Measurements from ENCODE around the gene ZNF3. TPM values are rescaled to one million over a fixed set of nuclear protein-coding genes. Genes with fewer than 3 reads are reported as not detected.

The ZNF3 gene
- total RNA-seq, 1 experiment from 2014 or later, result 35.2 TPM

DNA sequence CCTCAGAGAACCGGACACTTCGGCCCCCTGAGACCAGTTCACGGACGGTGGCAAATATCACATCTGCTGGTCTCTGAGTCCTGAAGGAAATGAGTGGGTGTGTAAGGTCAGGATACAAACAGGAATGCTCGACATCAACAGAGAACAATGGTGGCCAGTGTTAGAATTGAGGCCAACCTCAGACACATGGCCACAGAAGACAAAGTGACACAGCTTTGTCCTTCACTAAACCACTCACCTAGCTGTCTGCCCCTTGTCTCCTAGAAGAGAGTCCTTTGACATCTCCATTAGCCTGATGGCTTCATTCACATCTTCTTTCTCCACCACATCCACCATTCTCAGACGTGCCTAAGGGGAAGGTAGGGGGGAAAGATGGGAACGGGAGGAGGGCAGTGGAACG lies 11.5 kb upstream of the ZNF3 start:
- peak; percentile 34 for DNase-seq (ENCODE audit: low read depth, low spot score)
- in situ Hi-C loops (cut with HindIII; ENCODE audit: low pct_unique_long_range_greater_than_20kb, low sequenced_read_pairs), result no loop called here

DNA sequence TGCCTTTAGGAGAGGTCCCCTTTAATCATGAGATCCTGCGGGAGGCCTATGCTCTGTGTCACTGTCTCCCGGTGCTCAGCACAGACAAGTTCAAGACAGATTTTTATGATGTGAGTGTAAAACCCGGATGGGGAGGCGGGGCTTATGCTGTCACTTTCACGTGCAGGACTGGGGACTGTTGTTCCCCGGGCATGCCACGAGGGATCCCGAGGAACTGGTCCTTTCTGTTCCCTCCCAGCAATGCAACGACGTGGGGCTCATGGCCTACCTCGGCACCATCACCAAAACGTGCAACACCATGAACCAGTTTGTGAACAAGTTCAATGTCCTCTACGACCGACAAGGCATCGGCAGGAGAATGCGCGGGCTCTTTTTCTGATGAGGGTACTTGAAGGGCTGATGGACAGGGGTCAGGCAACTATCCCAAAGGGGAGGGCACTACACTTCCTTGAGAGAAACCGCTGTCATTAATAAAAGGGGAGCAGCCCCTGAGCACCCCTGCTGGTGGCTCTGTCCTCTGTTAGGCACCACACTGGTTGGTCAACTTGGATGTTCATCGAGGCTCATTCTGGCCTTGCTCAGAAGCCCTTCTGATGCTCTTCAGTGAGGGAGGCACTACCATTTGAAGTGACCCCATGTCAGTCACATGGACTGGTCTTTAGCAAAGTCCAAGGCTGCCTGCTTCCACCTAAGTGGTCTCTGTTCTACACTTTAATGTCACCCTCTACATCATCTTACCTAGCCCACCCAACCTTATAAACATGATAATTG lies 10.1 kb upstream of the ZNF3 start:
- peak; percentile 34 for DNase-seq (ENCODE audit: low read depth, low spot score)
- in situ Hi-C loops (cut with HindIII; ENCODE audit: low pct_unique_long_range_greater_than_20kb, low sequenced_read_pairs), result no loop called here

DNA sequence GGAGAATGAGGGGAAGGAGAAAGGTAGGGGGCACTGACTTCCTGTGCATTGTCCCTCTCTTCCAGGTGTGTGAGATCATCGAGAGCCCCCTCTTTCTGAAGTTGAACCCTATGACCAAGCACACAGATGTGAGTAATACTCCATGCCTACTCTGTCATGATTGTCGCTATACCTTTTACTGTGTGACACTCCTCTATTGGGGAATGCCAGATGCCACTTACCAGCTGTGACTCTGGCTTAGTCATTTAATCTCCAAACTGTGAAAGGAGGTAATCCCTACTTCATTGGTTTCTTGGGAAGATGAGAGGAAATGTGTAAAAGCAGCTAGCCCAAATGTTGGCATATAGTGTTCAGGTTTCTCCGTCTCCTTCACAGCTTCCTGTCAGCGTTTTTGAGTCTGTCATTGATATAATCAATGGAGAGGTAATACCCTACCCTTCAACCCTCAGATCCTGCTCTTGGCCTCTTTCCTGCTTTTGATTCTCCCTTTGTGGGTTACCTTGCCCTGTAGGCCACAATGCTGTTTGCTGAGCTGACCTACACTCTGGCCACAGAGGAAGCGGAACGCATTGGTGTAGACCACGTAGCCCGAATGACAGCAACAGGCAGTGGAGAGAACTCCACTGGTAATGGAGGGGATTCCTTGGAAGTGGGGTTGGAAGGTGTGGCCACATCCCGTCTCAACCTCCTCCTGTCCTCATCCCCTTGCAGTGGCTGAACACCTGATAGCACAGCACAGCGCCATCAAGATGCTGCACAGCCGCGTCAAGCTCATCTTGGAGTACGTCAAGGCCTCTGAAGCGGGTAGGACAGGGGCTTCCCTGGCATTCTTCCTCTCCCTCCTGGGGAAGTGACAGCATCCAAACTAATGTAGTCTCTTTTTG lies 9.2 kb upstream of the ZNF3 start:
- in situ Hi-C loops (cut with HindIII; ENCODE audit: low pct_unique_long_range_greater_than_20kb, low sequenced_read_pairs), result no loop called here
- DNase-seq (ENCODE audit: low read depth, low spot score), result no peak

DNA sequence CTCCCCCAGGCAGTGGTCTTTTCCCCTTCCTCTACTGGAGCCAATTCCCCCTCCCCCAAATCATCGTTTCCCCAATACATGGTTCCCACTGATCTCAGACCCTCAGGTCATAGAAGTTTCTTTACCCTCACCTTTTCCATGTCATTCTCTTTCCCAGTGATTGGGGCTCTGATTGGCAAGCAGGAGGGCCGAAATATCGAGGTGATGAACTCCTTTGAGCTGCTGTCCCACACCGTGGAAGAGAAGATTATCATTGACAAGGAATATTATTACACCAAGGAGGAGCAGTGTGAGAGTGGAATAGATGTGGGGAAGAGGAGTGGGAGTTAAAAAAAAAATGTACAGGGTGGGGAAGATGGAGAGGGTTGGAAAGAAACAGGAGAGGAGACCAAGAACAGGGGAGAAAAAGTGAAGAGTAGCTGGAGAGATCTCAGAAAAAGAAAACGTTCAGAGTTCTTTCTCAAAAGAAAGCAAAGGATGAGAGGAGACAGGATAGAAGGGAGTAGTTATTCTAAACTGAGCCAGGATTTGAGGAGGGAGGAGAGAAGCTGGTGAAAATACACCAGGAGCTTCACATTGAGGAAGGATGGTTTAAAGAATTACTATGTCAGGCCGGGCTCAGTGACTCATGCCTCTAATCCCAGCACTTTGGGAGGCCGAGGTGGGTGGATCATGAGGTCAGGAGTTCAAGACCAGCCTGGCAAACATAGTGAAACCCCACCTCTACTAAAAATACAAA lies 8.1 kb upstream of the ZNF3 start:
- in situ Hi-C loops (cut with HindIII; ENCODE audit: low pct_unique_long_range_greater_than_20kb, low sequenced_read_pairs), result no loop called here
- no peak for DNase-seq (ENCODE audit: low read depth, low spot score)

DNA sequence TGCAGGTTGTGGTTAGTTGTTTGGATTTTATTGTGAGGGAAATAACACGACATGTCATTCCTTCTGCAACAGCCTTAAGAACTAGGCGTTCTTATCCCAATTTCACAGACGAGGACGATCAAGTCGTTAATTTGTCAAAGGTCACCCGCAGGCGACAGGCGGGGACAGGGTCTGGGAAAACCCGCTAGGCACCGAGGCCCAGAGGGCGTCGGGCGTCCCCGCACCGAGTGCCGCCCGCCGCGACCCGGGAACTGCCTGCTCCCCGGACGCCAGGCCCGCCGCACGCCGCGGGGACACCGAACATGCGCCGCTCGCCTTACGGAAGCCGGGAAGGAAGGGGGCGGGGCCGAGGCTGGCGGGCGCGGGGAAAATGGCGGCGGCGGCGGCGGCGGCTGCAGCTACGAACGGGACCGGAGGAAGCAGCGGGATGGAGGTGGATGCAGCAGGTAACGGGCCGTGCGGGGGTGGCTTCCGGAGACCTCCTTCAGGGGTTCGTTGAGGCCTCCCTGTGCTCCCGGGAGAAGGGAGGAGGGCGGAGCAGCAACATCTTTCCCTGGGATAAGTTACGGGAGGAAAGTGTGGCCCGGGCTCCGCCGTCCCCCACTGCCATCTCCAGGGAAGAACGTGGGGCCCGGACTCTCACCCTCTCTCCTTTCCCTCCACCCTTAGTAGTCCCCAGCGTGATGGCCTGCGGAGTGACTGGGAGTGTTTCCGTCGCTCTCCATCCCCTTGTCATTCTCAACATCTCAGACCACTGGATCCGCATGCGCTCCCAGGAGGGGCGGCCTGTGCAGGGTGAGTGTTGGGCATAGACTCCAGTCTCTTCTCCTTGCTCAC lies 7.3 kb upstream of the ZNF3 start, which contains the start of gene COPS6:
Gene COPS6 (plus strand): TSS at position 349 of the 837 bp plus-strand sequence. CDS start 22 bp downstream, at position 371.
- in situ Hi-C loops (cut with HindIII; ENCODE audit: low pct_unique_long_range_greater_than_20kb, low sequenced_read_pairs), result no loop called here
- peak; percentile 79 for DNase-seq (ENCODE audit: low read depth, low spot score)

DNA sequence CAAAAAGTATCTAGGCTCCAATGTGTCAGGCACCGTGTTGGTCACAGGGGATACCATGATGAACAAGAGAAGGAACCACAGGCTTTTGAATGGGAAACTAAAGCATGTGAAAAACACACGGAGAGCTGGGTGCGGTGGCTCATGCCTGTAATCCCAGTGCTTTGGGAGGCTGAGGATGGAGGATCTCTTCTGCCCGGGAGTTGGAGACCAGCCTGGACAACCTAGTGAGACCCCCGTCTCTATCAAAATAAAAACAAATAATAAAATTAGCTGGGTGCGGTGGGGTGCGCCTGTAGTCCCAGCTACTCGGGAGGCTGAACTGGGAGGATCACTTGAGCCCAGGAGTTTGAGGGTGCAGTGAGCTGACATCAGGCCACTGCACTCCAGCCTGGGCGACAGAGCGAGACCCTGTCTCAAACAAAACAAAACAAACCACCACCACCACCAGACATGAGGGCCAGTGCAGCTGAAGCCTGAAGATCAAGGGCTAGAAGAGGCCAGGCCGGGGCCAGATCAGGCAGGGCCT lies 6.6 kb upstream of the ZNF3 start:
- in situ Hi-C loops (cut with HindIII; ENCODE audit: low pct_unique_long_range_greater_than_20kb, low sequenced_read_pairs), result no loop called here
- no peak for DNase-seq (ENCODE audit: low read depth, low spot score)

DNA sequence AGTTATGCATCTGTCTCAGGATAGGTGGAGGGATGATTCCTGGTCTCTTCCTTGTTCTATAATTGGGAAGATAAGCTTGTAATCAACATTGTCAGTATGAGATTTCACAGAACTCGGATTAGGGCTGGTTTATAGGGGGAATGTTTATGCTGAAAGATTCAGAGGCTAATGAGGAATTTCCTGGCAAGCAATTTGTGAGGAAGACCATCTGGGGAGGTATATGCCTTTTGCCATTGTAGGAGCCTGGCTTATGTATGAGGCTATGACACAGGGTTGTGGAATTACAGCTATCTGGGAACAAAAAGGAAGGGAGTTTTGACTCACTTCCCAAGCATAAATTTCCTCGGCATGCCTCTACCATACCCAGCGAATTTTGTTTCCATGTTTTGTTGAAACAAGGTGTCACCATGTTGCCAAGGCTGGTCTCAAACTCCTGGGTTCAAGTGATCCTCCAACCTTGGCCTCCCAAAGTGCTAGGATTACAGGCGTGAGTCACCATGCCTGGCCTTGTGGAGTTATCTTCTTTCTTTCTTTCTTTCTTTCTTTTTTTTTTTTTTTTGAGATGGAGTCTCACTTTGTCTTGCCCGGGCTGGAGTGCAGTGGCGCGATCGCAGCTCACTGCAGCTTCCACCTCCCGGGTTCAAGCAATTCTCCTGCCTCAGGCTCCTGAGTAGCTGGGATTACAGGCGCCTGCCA lies 5.7 kb upstream of the ZNF3 start:
- DNase-seq (ENCODE audit: low read depth, low spot score), result no peak
- in situ Hi-C loops (cut with HindIII; ENCODE audit: low pct_unique_long_range_greater_than_20kb, low sequenced_read_pairs), result no loop called here

DNA sequence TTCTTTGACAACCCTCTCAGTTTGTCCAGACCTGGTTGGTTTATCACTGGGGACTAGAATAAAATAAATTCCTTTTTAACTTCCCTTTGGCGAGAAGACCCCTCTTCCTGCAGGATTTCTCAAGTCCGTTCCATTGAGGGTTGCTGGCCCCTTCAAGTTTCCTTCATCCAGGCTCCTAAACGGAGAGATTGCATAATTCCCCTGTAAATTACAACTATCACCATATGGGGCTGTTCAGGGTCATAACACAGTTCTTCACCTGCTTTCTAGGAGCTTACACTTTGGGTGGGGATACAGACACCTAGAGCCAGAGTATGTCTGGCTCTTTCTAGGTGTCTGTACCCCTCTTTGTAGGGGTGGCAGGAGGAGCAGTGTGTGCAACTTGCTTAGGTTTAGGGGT lies 4.0 kb upstream of the ZNF3 start:
- no peak for DNase-seq (ENCODE audit: low read depth, low spot score)
- in situ Hi-C loops (cut with HindIII; ENCODE audit: low pct_unique_long_range_greater_than_20kb, low sequenced_read_pairs), result no loop called here

DNA sequence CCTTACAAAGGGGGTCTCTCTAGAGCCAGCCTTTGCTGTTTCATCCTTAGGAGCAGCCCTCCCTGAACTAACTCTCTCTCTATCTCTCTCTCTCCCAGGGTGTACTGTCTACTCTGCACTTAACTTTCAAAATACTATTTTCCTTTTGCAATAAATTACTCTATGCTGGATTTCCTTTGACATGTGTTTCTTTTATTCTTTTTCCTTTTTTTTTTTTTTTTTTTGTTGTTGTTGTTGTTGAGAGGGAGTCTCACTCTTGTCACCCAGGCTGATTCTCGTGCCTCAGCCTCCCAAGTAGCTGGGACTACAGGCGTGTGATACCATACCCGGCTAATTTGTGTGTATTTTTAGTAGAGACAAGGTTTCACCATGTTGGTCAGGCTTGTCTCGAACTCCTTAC lies 1.5 kb upstream of the ZNF3 start:
- in situ Hi-C loops (cut with HindIII; ENCODE audit: low pct_unique_long_range_greater_than_20kb, low sequenced_read_pairs), result no loop called here

DNA sequence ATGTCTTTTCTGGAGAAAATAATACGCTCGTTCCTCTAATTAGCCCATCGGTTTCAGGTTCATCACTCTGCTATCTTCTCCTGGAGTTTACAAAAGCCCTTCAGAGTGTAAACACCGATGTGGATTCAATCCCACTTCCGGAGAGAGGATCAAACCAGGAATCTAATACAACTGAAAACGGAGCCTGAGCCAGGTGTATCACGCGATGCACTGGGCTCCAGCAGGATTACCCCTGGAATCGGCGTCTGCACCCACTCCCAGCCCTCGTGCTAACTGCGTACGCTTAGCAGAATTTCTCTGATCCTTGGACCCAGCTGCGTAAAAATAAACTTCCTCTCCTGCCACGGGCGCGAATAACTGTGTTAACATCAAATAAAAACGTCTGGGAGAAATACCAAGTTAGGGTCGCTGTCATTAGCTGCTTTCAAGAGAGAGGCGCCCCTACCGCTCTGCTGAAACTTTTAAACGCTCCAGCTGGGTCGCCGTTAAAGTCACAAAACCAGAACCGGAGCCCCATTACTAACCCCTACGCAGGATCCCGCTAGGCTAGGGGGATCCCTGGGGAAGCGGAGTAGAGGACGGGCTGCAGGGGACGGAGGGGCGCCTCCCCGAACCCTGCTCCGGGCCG lies 502 bp downstream of the ZNF3 start:
- in situ Hi-C loops (cut with HindIII; ENCODE audit: low pct_unique_long_range_greater_than_20kb, low sequenced_read_pairs), result no loop called here
- DNase-seq (ENCODE audit: low read depth, low spot score), result no peak

More for the DNA sequence above, 1.5 kb upstream of the ZNF3 start:
- DNase-seq (ENCODE audit: low read depth, low spot score), result no peak

DNA sequence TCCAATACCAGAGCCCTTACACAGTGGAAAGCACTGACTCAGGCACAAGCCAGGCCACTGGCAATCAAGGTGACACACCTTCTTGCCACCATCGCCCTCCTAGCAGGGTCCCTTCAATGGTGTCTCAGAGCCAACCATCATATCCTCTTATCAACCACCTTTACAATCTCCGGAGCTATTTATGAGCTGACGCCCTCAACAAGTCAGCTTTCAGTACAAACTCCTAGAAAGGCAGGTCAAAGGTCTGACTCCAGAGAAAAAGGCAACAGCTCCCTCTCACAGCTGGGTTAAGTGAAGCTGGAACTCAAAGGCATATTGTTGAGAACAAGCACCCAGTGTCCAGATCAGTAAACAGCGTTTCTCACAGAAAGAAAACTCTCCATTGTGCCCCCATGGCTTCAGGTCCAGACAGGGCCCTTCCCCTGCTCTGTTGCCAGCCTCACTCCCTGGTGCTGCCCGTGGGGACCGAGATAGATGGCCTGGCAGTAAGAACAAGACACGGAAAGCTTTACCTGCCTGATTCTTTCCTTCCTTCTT lies 2.4 kb downstream of the ZNF3 start:
- peak; percentile 93 for DNase-seq (ENCODE audit: low read depth, low spot score)
- in situ Hi-C loops (cut with HindIII; ENCODE audit: low pct_unique_long_range_greater_than_20kb, low sequenced_read_pairs), result no loop called here

DNA sequence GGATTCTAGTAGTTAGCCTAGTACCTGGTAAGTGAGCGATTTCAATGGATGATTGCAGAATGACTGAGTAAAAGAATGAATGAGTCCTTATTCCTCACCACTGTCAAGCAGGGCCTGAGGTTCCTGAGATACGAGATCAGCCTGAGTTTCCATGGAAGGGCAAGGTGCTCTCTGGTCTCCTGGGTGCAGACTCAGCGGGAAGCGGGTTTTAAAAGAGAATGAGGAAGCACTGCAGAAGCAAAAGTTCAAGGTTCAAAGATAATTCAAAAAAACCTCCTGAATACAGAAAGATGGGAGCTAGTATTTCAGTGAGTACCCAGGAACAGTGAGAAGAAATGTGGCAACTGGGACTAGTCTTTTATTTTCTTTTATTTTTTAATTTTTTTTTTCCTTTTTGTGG lies 4.3 kb downstream of the ZNF3 start:
- in situ Hi-C loops (cut with HindIII; ENCODE audit: low pct_unique_long_range_greater_than_20kb, low sequenced_read_pairs), result no loop called here
- no peak for DNase-seq (ENCODE audit: low read depth, low spot score)

DNA sequence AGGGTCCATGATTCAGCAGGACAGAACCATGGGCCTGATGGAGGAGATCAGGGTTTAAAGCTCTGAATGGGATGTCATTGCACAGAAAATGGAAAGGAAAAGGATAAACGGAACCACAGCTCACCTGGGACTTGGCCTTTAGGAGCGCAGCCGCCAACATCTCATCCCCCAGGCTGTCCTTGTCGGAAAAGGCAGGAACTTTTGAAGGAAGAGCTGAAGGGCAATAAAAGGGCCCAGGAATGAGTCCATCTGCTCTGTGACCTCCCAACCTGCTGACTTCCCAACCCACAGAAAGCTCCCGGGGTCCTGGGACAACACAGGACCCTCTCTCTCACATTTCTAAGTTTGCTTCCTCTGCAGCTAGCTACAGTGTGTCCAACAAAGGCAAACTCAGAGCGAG lies 6.1 kb downstream of the ZNF3 start:
- in situ Hi-C loops (cut with HindIII; ENCODE audit: low pct_unique_long_range_greater_than_20kb, low sequenced_read_pairs), result no loop called here
- no peak for DNase-seq (ENCODE audit: low read depth, low spot score)

DNA sequence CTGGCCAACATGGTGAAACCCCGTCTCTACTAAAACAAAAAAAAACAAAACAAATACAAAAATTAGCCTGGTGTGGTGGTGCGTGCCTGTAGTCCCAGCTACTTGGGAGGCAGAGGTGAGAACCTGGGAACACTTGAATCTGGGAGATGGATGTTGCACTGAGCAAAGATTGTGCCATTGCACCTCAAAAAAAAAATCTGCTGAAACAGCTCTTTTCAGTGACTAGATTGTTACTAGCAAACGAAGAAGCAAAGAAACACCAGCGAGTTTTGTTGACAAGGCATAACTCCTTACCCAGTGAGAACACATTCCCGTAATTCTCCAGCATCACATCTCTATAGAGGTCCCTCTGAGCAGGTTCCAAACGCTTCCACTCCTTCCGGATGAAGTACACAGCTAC lies 6.7 kb downstream of the ZNF3 start:
- in situ Hi-C loops (cut with HindIII; ENCODE audit: low pct_unique_long_range_greater_than_20kb, low sequenced_read_pairs), result no loop called here
- DNase-seq (ENCODE audit: low read depth, low spot score), result no peak

DNA sequence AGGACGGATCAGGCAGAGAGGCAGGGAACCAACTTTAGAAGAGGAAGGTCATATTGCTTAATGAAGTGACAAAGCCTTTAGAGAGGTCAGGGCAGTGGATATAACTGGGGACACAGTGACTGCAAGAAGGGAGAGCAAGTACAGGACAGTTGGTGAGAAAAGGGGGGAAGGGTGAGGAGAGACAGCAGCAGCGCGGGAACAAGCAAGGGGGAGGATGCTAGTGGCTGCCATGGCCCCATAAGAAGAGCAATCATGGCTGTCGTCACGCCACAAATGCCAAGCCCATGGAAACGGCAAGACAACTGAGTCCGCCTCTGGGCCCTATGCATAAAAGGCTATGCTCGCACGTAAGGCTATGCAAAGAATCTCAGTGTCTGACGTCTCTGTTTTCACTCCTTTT lies 9.1 kb downstream of the ZNF3 start:
- no peak for DNase-seq (ENCODE audit: low read depth, low spot score)
- in situ Hi-C loops (cut with HindIII; ENCODE audit: low pct_unique_long_range_greater_than_20kb, low sequenced_read_pairs), result no loop called here

Data from SK-MEL-5 (cell line).